Measurements from ENCODE around the gene NINJ1. TPM values are rescaled to one million over a fixed set of nuclear protein-coding genes. Genes with fewer than 3 reads are reported as not detected.

NINJ1 gene
- total and polyA plus RNA-seq, 7 donors = 28.9 to 116 (median 57.8) TPM

- DNase-seq = no peak
- no peak overlapping the region for H3K27ac ChIP-seq
- TF ChIP-seq POLR2A (IDR thresholded peaks at IDR 0.05) = no peak
- H3K9me3 ChIP-seq = no peaks in the 10 kb centered on the region
- WGBS, 2 donors = 51 to 88% methylated on average over 11 of the region's 11 CpGs
- H3K4me3 ChIP-seq = no peak overlapping the region
- H3K4me1 ChIP-seq = peaks cover 0 to 34% (median 27%) of the 10 kb centered on the region in 4 donors
- H3K27me3 ChIP-seq = no peaks in the 10 kb centered on the region
- intact Hi-C loops (cut with DNase I) = loop anchor here (10.0 kb wide), 1 partner anchor 133 kb away; no protein-coding TSS in a partner anchor
- H3K36me3 ChIP-seq = no peaks in the 10 kb centered on the region
These were observed 3.3 kb upstream of the NINJ1 start for GRCh38 chr9:93137362-93137761.

GRCh38 chr9:93136011-93136440 is 2.0 kb upstream of the NINJ1 start:
- intact Hi-C loops (cut with DNase I) = loop anchor here (10.0 kb wide), 1 partner anchor 131 kb away; no protein-coding TSS in a partner anchor
- WGBS, 2 donors = 17 to 51% methylated on average over 11 of the region's 11 CpGs
- peak in 1 of 4 donors; percentile 37 for TF ChIP-seq POLR2AphosphoS5 (IDR thresholded peaks at IDR 0.05)
- TF ChIP-seq POLR2A (IDR thresholded peaks at IDR 0.05) = no peak
- H3K27me3 ChIP-seq = no peaks in the 10 kb centered on the region
- peaks cover 0 to 48% (median 41%) of the 10 kb centered on the region in 4 donors for H3K4me1 ChIP-seq
- H3K9me3 ChIP-seq = no peaks in the 10 kb centered on the region
- peak overlapping the region in 1 of 4 donors; percentile 18 for H3K4me3 ChIP-seq
- H3K27ac ChIP-seq = peak overlapping the region in 2 of 4 donors; percentile 32 to 56
- peak; percentile 68 for DNase-seq
- no peaks in the 10 kb centered on the region for H3K36me3 ChIP-seq

- intact Hi-C loops (cut with DNase I) = loop anchor here (2.0 to 10.0 kb wide), 3 partner anchors 38 to 130 kb away; partner anchors contain the start of genes CARD19 and WNK2
- no peak for TF ChIP-seq POLR2AphosphoS5 (IDR thresholded peaks at IDR 0.05)
- no peak for TF ChIP-seq EP300 (IDR thresholded peaks at IDR 0.05)
- TF ChIP-seq POLR2A (IDR thresholded peaks at IDR 0.05) = no peak
- TF ChIP-seq CTCF (IDR thresholded peaks at IDR 0.05) = no peak
These were observed 841 bp upstream of the NINJ1 start for GRCh38 chr9:93134740-93135444.

GRCh38 chr9:93133681-93134014 is 403 bp downstream of the NINJ1 start:
- H3K4me3 ChIP-seq = peak overlapping the region; percentile 60 to 97 (median 92)
- no peaks in the 10 kb centered on the region for H3K36me3 ChIP-seq
- no peaks in the 10 kb centered on the region for H3K27me3 ChIP-seq
- H3K27ac ChIP-seq = peak overlapping the region; percentile 96 to 100 (median 98)
- peaks cover 0 to 71% (median 64%) of the 10 kb centered on the region in 4 donors for H3K4me1 ChIP-seq
- 1% methylated on average over 34 of the region's 34 CpGs for WGBS, 2 donors
- H3K9me3 ChIP-seq = no peaks in the 10 kb centered on the region
- TF ChIP-seq POLR2A (IDR thresholded peaks at IDR 0.05) (peak in 1 of 2 donors; percentile 33), EP300 (IDR thresholded peaks at IDR 0.05) (peak in 1 of 4 donors; percentile 2), POLR2AphosphoS5 (IDR thresholded peaks at IDR 0.05) (peak; percentile 51 to 69 (median 54)), CTCF (IDR thresholded peaks at IDR 0.05) (no peak)
- intact Hi-C loops (cut with DNase I) = loop anchor here (2.0 to 10.0 kb wide), 3 partner anchors 37 to 129 kb away; partner anchors contain the start of genes CARD19 and WNK2
- DNase-seq = peak; percentile 95

More at GRCh38 chr9:93134740-93135444, 841 bp upstream of the NINJ1 start:
- peaks cover 0 to 59% (median 52%) of the 10 kb centered on the region in 4 donors for H3K4me1 ChIP-seq
- DNase-seq = peak; percentile 68
- peak overlapping the region; percentile 60 to 97 (median 92) for H3K4me3 ChIP-seq
- H3K36me3 ChIP-seq = no peaks in the 10 kb centered on the region
- no peaks in the 10 kb centered on the region for H3K9me3 ChIP-seq
- H3K27ac ChIP-seq = peak overlapping the region; percentile 96 to 100 (median 98)
- no peaks in the 10 kb centered on the region for H3K27me3 ChIP-seq
- 64 to 74% methylated on average over 14 of the region's 14 CpGs for WGBS, 2 donors

- WGBS, 2 donors = 18 to 33% methylated on average over 21 of the region's 21 CpGs
- H3K4me1 ChIP-seq = peaks cover 0 to 77% (median 70%) of the 10 kb centered on the region in 4 donors
- H3K36me3 ChIP-seq = no peaks in the 10 kb centered on the region
- H3K27me3 ChIP-seq = no peaks in the 10 kb centered on the region
- no peaks in the 10 kb centered on the region for H3K9me3 ChIP-seq
- peak overlapping the region; percentile 96 to 100 (median 98) for H3K27ac ChIP-seq
- peak; percentile 84 for DNase-seq
- TF ChIP-seq POLR2A (IDR thresholded peaks at IDR 0.05) (no peak), POLR2AphosphoS5 (IDR thresholded peaks at IDR 0.05) (no peak), EP300 (IDR thresholded peaks at IDR 0.05) (no peak), CTCF (IDR thresholded peaks at IDR 0.05) (no peak)
- H3K4me3 ChIP-seq = peak overlapping the region; percentile 60 to 97 (median 92)
- intact Hi-C loops (cut with DNase I) = loop anchor here (1.0 to 10.0 kb wide), 2 partner anchors 13 to 128 kb away; no protein-coding TSS in a partner anchor
These were observed 938 bp downstream of the NINJ1 start for GRCh38 chr9:93132946-93133680.
